GM10248 (cell line): Measurements from ENCODE around the gene CERS6.
A peak's percentile ranks its signal among the peaks of the same experiment; 100 is the strongest.
"Not testable (repeated sequence)": the region's sequence is repeated elsewhere in the genome, so short reads cannot be mapped to it uniquely, and the experiment has no call there.

Experiments used
- CTCF ChIA-PET: fragments of 300-600 bp; sonication (Branson Sonifier 250); formaldehyde crosslinking; extraction: SDS; loops from one replicate; lab custom pipeline; 2021; ENCODE audit warnings: antibody characterized with exemption; lab: Yijun Ruan, JAX
- POLR2A ChIA-PET: fragments of 350-650 bp; sonication (Branson Sonifier 250); formaldehyde crosslinking; extraction: SDS; loops from one replicate; lab custom pipeline; 2020; ENCODE audit warnings: antibody characterized with exemption; lab: Yijun Ruan, JAX
- DNase-seq: peaks from one replicate; pipeline ENCODE4 v3.0.0; 2012; ENCODE audit errors: extremely low spot score
- TF ChIP-seq, protein P1 (sequence below): IDR thresholded peaks from 2 replicates; pipeline ENCODE4 v1.5.1; 2012; ENCODE audit warnings: mild to moderate bottlenecking, low read depth; ENCODE audit errors: extremely low read depth, missing control alignments, control extremely low read depth

Gene CERS6

DNA sequence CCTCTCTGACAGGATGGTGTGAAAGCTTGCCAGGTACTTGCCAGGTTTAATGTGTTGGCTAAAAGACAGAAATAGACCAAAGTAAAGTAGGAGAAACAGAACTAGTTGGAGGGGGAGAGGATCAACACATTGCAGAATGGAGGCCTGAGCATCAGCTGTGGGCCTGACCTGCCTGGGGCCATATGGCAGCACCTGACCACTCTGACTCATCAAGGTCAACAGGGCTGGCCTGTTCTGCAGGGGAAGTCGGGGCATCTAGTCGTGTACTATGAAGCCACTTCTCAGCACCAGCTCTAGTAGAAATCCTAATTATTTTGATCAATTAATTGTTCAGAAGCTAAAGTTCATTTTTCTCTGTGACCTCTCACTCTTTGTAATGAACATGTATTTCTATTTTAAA, 310.5 kb downstream of the CERS6 start:
- DNase-seq, result no peak
- ChIA-PET POLR2A (no interaction called here), CTCF (interaction anchor here (1.0 kb wide), 1 partner anchor 15 kb away, joined by 4 read pairs; no protein-coding TSS in a partner anchor)
- TF ChIP-seq, protein P1, sequence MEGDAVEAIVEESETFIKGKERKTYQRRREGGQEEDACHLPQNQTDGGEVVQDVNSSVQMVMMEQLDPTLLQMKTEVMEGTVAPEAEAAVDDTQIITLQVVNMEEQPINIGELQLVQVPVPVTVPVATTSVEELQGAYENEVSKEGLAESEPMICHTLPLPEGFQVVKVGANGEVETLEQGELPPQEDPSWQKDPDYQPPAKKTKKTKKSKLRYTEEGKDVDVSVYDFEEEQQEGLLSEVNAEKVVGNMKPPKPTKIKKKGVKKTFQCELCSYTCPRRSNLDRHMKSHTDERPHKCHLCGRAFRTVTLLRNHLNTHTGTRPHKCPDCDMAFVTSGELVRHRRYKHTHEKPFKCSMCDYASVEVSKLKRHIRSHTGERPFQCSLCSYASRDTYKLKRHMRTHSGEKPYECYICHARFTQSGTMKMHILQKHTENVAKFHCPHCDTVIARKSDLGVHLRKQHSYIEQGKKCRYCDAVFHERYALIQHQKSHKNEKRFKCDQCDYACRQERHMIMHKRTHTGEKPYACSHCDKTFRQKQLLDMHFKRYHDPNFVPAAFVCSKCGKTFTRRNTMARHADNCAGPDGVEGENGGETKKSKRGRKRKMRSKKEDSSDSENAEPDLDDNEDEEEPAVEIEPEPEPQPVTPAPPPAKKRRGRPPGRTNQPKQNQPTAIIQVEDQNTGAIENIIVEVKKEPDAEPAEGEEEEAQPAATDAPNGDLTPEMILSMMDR, result no peak

- POLR2A ChIA-PET, result no interaction called here
- no peak for DNase-seq
- TF ChIP-seq, protein P1, result no peak
- CTCF ChIA-PET, result no interaction called here
Observed at GRCh38 chr2:168767258-168767657, 311.2 kb downstream of the CERS6 start.

- CTCF ChIA-PET, result interaction anchor here (1.2 to 1.8 kb wide), 2 partner anchors 10 to 422 kb away, joined by 3 to 4 read pairs; no protein-coding TSS in a partner anchor
- DNase-seq, POLR2A ChIA-PET: not testable (repeated sequence)
Observed at GRCh38 chr2:168768357-168768756, 312.3 kb downstream of the CERS6 start.

DNA sequence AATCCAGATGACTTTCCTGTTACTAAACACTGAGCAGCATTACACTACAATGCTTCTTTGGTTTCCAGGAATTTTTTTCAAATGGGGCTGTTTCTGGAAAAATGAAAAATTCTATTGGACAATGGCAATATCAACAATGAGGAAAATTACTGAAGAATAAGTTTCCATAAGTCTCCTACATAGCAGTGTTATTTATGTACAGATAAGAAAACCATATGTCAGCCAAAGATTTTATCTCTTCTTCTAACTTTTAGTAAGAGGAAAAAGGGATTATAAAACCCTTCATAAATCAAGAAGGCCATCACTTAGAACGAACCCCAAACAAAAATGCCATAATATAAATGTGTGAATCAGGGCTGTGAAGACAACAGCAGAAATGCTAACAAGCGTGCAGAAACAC, 314.7 kb downstream of the CERS6 start:
- DNase-seq, result no peak
- POLR2A ChIA-PET, result no interaction called here
- CTCF ChIA-PET, result interaction anchor here (0.9 to 1.8 kb wide), 3 partner anchors 12 to 424 kb away, joined by 3 to 4 read pairs (median 4); no protein-coding TSS in a partner anchor
- TF ChIP-seq, protein P1, result no peak

DNA sequence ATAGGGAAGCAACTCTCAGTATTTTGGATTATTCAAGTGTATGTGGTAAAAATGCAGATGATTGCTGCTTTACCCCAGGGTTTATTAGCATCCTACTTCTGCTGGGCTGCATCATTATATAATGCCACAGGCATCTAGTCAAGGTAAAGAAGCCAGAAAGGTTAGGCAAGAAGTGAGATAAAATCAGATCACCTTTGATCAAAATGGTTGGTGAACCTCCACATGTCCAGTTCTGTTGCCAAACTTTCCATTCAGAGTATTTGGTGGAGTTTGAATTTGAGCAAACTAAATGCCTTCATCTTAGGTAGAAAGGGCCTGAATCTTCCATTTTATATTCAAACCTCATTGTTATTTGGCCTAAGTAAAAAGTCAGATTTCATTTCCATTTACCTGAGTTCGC, 316.6 kb downstream of the CERS6 start:
- TF ChIP-seq, protein P1, result no peak
- DNase-seq, result no peak
- CTCF ChIA-PET, result interaction anchor here (1.2 to 2.8 kb wide), 4 partner anchors 28 to 425 kb away, joined by 3 to 7 read pairs (median 6); no protein-coding TSS in a partner anchor
- POLR2A ChIA-PET, result no interaction called here

DNA sequence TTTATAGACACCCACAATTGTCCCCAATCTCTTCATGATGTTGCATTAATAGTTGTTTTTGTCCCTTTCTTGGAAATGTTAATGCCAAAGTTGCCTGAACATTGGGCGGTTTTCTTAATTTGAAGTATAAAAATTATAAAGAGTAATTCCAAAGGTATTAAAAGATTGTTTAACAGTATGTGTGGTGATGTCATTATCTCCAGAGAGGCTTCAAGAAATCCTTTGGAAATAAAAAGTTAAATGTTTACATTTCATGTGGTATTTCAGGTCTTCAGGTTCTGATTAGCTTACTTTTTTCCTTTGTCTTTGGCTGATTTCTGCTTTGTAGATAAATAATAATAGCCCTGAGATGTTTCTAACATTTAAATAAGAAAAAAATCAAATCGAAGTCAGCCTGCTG, 317.1 kb downstream of the CERS6 start:
- TF ChIP-seq, protein P1, result no peak
- CTCF ChIA-PET, result interaction anchor here (1.2 to 2.8 kb wide), 7 partner anchors 16 to 426 kb away, joined by 3 to 7 read pairs (median 5); no protein-coding TSS in a partner anchor
- POLR2A ChIA-PET, result no interaction called here
- no peak for DNase-seq

- DNase-seq, result peak; percentile 24
- ChIA-PET CTCF (interaction anchor here (0.6 to 2.8 kb wide), 14 partner anchors 10 to 655 kb away, joined by 3 to 7 read pairs (median 4); no protein-coding TSS in a partner anchor), POLR2A (no interaction called here)
- TF ChIP-seq, protein P1, result peak; percentile 60
Observed at GRCh38 chr2:168773719-168774521, 317.8 kb downstream of the CERS6 start.
